ENCODE measurements around the gene SH3TC1. TPM values are rescaled to one million over a fixed set of nuclear protein-coding genes. Genes with fewer than 3 reads are reported as not detected.

The SH3TC1 gene
- total RNA-seq, 1 donor from 2014 or later = 1.2 TPM

GRCh38 chr4:8224975-8225625 is 26.0 kb downstream of the SH3TC1 start:
- no peak for TF ChIP-seq CTCF (IDR thresholded peaks at IDR 0.05)
- H3K9me3 Mint-ChIP-seq (ENCODE audit: low read depth) = no peaks in the 10 kb centered on the region
- peaks cover 16% of the 10 kb centered on the region for H3K4me1 Mint-ChIP-seq (ENCODE audit: low read depth)
- H3K27ac Mint-ChIP-seq (ENCODE audit: unreplicated experiment) = no peak overlapping the region
- no peak overlapping the region for H3K4me3 Mint-ChIP-seq (ENCODE audit: unreplicated experiment)
- H3K27me3 Mint-ChIP-seq (ENCODE audit: low read depth) = no peaks in the 10 kb centered on the region
- H3K36me3 Mint-ChIP-seq (ENCODE audit: low read depth) = no peaks in the 10 kb centered on the region
- no peak for DNase-seq (ENCODE audit: low spot score)

GRCh38 chr4:8225706-8226443 is 26.8 kb downstream of the SH3TC1 start:
- no peaks in the 10 kb centered on the region for H3K36me3 Mint-ChIP-seq (ENCODE audit: low read depth)
- no peak for DNase-seq (ENCODE audit: low spot score)
- no peak overlapping the region for H3K27ac Mint-ChIP-seq (ENCODE audit: unreplicated experiment)
- H3K27me3 Mint-ChIP-seq (ENCODE audit: low read depth) = no peaks in the 10 kb centered on the region
- no peaks in the 10 kb centered on the region for H3K9me3 Mint-ChIP-seq (ENCODE audit: low read depth)
- TF ChIP-seq CTCF (IDR thresholded peaks at IDR 0.05) = no peak
- peaks cover 21% of the 10 kb centered on the region for H3K4me1 Mint-ChIP-seq (ENCODE audit: low read depth)
- no peak overlapping the region for H3K4me3 Mint-ChIP-seq (ENCODE audit: unreplicated experiment)

- H3K27ac Mint-ChIP-seq (ENCODE audit: unreplicated experiment) = no peak overlapping the region
- H3K9me3 Mint-ChIP-seq (ENCODE audit: low read depth) = no peaks in the 10 kb centered on the region
- no peaks in the 10 kb centered on the region for H3K27me3 Mint-ChIP-seq (ENCODE audit: low read depth)
- H3K36me3 Mint-ChIP-seq (ENCODE audit: low read depth) = no peaks in the 10 kb centered on the region
- no peak for TF ChIP-seq CTCF (IDR thresholded peaks at IDR 0.05)
- H3K4me3 Mint-ChIP-seq (ENCODE audit: unreplicated experiment) = no peak overlapping the region
- DNase-seq (ENCODE audit: low spot score) = no peak
- H3K4me1 Mint-ChIP-seq (ENCODE audit: low read depth) = peaks cover 24% of the 10 kb centered on the region
Observed at GRCh38 chr4:8227201-8227770, 28.2 kb downstream of the SH3TC1 start.

GRCh38 chr4:8227771-8228318 is 28.8 kb downstream of the SH3TC1 start:
- no peak for TF ChIP-seq CTCF (IDR thresholded peaks at IDR 0.05)
- H3K4me3 Mint-ChIP-seq (ENCODE audit: unreplicated experiment) = no peak overlapping the region
- H3K9me3 Mint-ChIP-seq (ENCODE audit: low read depth) = no peaks in the 10 kb centered on the region
- no peak for DNase-seq (ENCODE audit: low spot score)
- no peak overlapping the region for H3K27ac Mint-ChIP-seq (ENCODE audit: unreplicated experiment)
- H3K4me1 Mint-ChIP-seq (ENCODE audit: low read depth) = peaks cover 24% of the 10 kb centered on the region
- no peaks in the 10 kb centered on the region for H3K27me3 Mint-ChIP-seq (ENCODE audit: low read depth)
- H3K36me3 Mint-ChIP-seq (ENCODE audit: low read depth) = no peaks in the 10 kb centered on the region

Data from chondrocyte (in vitro differentiated cells).